ENCODE measurements around the gene LTBP3. TPM values are rescaled to one million over a fixed set of nuclear protein-coding genes. Genes with fewer than 3 reads are reported as not detected.

LTBP3 gene
- total and polyA plus RNA-seq, 2 of the 13 experiments (the other 11 are each of a cell fraction or from before 2014, with no cell fraction given): 12.2 to 68.1 TPM

- TF ChIP-seq CBX5 (CRISPR knock-in tag; IDR thresholded peaks at IDR 0.05; ENCODE audit: borderline replicate concordance): peak; percentile 91; the same call in 1 of the 2 replicates
- peak; percentile 86; the same call in 1 of the 2 replicates for TF ChIP-seq NKX3-1 (CRISPR knock-in tag; IDR thresholded peaks at IDR 0.05)
- TF ChIP-seq SNAPC4 (CRISPR knock-in tag; IDR thresholded peaks at IDR 0.05): no peak
- no peak for TF ChIP-seq MIER2 (CRISPR knock-in tag; IDR thresholded peaks at IDR 0.05)
- no peak for TF ChIP-seq SMARCC2 (IDR thresholded peaks at IDR 0.05)
- no peak for TF ChIP-seq FIP1L1 (IDR thresholded peaks at IDR 0.05; ENCODE audit: borderline replicate concordance, insufficient read depth, low read depth, low read length)
- TF ChIP-seq ZNF318 (CRISPR knock-in tag; IDR thresholded peaks at IDR 0.05): no peak; the same call in 1 of the 2 replicates
Measured at GRCh38 chr11:65497141-65498041, 60.8 kb downstream of the LTBP3 start (continued).
